EL (cell line): ENCODE results near the gene WNT8B.

ENCODE experiments used
- DNase-seq: peaks from one replicate; pipeline ENCODE4 v3.0.0-alpha.2; 2016

WNT8B gene

DNA sequence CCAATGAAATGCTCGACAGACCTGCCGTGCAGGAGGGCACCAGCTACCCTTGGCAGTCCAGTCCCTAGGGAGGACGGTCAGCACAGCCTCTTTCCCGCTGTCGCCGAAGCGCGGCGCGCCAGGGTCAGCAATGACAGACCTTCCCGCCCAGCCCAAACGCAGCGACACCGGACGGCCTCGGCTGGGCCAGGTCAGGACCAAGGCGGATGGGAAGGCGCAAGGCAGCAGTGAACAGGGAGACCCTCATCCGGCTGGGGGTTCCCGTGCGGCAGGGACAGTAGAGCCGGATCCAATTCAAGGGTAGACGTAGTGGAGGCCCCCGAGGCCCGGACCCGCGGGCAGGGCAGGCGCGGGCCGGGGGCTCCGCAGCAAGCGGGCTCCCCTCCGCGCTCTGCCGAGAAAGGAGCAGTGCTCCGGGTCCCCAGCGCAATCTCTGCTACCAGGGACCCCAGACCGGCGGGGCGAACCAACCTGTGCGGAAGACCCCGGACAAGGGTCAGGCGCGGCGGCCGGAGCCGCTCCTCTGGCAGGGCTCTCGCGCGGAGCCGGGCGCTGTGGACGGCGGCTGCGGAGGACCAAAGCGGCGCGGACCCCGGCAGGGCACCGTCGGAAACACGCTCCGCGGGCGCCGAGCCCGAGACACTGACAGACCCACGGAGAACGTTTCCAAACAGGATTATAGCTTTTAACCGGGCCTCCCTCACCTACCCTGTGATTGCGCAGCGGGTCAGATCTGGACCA lies 56.7 kb downstream of the WNT8B start, which contains the start of gene SEC31B:
Gene SEC31B, minus strand, starts transcription at position 551 of the 741 bp plus-strand sequence. CDS start 2,909 bp downstream, outside the sequence.
- peak; percentile 28 for DNase-seq

DNA sequence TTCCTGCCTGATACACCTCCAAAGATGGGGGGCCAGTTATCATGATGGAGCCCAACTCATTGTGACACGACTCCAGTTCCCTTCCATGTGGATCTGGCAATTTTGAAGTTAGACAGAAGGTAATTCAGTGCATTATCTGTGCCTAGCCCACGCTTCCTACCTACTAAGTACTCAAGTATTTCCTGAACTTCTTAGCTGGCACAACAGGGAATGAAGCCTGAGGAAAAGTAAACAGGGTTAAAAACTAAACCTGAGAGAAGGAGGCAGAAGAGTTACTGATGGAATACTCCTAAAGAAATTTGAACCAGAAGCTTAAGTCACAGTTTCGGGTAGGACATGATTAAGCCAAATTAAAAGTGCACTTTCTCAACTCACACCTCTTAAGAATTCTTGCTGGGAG lies 58.0 kb downstream of the WNT8B start:
- peak; percentile 56 for DNase-seq

DNA sequence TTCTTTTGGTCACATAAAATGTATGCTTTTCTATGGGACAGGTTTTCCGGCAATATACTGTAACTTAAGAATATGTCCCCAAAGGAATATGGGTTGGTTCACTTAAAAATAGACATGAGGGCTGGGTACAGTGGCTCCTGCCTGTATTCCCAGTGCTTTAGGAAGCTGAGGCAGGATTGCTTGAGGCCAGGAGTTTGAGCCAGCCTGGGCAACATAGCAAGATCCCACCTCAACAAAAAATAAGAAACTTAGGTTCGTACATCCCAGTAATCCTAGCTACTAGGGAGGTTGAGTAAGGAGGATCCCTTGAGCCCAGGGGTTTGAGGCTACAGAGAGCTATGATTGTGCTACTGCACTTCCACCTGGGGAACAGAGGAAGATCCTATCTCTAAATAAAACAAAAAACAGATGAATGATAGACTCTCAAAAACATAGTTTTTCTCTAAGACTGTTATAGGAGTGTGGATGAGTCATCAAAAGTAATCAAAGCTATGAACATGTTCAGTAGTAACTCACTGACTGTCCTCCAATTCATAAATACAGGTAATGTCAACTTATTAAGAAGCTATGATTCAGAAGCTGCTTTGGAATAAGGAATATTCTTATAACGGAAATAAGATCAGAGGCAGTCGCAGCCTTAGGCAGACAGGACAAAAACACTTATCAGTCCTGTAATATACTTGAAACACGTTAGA lies 59.4 kb downstream of the WNT8B start:
- DNase-seq = no peak

DNA sequence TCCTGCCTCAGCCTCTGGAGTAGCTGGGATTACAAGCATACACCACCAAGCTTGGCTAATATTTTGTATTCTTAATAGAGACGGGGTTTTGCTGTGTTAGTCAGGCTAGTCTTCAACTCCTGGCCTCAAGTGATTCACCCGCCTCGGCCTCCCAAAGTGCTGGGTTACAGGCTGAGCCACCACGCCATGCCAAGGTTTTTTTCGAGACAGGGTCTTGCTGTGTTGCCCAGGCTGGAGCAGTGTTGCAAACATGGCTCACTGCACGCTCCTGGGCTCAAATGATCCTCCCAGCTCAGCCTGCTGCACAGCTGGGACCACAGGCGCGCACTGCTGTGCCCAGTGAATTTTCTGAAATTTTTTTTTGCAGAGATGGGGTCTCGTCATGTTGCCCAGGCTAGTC lies 60.1 kb downstream of the WNT8B start:
- peak; percentile 12 for DNase-seq

DNA sequence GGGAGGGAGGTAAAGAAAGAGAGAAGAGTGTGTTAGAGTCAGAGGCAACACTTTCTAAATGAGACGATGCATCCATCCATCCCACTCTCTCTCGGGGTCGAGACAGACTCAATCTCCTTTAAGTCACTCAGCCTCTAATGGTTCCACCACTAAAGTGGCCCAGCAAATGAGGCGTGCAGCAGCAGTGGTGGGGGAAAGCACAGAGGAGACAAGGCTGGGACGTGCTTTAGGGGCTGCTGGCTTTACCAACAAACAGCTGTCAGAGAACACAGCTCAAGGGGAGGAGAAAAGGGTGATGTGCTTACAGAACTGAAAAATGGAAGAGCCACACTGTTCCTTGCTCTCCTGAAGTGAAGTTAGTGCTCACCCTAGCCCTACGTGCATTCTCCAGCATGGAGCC lies 61.4 kb downstream of the WNT8B start:
- no peak for DNase-seq

DNA sequence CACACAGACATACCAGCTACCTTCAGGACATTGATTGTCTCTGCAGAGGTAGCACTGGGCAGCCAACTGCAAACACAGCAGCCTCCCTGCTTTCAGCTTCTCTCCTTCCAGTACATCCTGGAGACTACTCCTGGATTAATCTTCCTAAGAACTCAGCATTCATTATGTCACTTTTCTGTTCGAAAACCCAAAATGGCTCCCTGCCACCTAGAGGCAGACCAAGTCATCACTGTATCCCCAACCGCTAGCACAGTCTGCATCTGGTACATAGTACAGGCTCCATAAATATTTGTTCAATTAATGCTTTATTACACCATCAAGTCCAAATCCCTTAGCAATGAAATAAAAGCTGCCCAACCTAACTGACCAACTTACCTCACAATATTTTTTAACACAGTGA lies 61.8 kb downstream of the WNT8B start:
- no peak for DNase-seq

DNA sequence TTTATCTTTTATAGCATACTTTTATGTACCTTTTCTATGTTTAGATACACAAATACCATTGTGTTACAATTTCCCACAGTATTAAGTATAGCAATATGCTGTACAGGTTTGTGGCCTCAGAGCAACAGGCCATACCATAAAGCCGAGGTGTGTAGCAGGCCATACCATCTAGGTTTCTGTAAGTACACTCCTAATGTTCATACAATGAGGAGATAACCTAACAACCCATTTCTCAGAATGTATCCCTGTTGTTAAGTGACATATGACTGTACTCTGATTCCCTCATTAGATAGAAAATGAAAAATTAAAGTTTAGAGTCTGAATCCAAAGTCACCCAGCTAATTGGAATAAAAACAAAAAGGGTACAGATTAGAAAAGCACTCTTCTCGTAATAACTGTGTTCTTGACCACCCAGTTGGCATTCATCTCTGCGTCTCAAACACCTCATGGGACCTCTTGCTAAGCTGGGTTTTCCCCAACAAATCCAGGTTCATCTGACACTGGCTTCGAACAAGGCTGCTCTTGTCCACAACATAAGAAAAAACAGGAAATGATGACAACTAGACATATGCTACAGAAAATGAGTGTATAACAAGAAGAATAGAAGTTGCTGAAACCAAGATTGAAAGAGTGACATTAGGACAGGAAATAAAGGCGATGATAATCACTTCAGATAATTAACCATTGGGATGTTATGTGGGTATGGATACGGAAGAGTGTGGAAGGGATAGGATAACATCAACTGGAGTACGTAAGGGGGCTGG lies 65.5 kb downstream of the WNT8B start:
- DNase-seq = no peak

DNA sequence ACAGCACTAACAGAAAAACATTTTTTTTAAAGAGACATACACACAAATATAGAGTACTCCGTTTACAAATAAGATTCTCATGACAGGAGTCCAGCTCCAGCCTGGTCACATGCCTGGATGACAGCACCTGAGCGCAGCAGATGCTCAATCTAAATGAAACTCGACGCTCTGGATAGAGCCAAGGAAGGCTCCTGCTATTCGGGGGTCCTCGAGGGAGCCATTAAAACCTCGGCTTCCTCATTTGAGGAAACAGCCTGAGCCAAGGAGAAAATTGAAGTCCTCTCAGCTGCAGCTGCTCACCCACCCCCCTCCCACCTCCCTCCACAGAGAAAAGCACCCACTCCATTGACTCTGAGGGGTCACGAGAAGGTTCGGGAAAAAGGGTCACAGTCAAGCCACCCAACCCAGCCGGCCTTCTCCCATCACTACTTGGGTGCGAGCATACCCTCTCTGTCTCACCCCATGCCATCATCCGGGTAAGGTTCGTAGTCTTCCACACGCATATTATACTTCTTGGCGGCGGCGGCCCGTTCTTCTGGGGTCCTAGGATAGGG lies 66.2 kb downstream of the WNT8B start:
- DNase-seq = no peak

DNA sequence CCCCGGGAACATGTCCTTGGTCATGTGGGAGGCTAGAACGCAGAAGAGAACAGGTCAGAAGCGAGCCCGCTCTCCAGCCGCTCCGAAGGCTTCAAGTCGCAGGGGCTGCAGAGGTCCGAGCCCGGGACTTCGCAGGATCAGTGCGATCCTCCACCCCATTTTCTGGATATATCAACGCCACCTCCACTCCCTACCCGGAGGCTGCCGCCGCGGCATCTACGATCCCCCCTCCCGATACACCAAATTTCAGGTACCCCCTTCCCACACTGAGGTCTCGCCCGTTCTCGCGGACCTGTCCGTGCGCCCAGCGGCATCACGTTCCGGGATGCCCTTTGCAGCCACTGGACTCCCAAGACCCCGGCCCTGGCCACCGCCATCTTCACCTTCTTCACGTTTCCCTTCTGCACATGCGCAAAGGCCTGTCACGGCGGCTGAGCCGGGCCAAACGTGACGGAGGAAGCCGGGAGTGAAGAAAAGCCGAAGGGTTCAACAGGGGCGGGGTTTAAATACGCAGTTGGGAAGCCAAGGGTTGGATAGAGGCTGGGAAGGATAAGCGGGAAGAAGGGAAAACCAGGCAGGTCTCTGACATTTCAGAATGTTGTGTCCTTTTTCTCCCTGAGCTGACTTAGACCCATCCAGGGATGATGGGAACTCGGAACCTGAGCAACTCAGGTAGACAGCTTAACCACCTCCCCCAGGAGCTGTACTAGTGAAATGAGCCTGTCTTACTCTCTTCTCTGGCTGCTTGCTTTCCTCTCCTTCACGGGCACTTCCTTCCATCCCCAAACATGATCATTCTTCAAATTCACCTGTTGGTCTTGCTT lies 66.9 kb downstream of the WNT8B start, which contains the start of gene NDUFB8:
Gene NDUFB8, minus strand, starts transcription at position 397 of the 824 bp plus-strand sequence. Its CDS starts 20 bp downstream, at position 377.
- peak; percentile 89 for DNase-seq

DNA sequence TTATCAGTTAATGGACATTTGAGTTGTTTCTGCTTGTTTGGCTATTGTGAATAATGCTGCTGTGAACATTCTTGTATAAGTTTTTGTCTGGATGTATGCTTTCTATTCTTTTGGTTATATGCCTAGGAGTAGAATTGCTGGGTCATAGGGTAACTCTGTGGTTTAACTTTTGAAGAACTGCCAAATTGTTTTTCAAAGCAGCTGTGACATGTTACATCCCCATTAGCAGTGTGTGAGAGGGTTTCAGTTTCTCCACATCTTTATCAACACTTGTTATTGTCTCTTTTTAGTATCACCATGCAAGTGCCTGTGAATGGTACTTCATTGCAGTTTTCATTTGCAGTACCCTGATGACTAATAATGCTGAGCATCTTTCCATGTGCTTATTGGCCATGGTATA lies 69.0 kb downstream of the WNT8B start:
- no peak for DNase-seq
